Large intestine (tissue), 3 donors: Measurements from ENCODE around the gene PRH1. TPM values are rescaled to one million over a fixed set of nuclear protein-coding genes. Genes with fewer than 3 reads are reported as not detected.

Source experiments
- DNase-seq, 2 donors: peaks; one replicate each; pipeline versions ENCODE4 v3.0.0 to v3.0.0-alpha.2; 2013
- H3K27ac ChIP-seq: one replicate; pipeline ENCODE4 v1.5.1; 2013; ENCODE audit warnings: low read length
- H3K27me3 ChIP-seq: 2 replicates; pipeline ENCODE4 v1.6.1; 2013; ENCODE audit warnings: low read length; ENCODE audit not compliant: control insufficient read depth, insufficient read depth
- H3K36me3 ChIP-seq: 2 replicates; pipeline ENCODE4 v1.6.1; 2013; ENCODE audit warnings: low read length; ENCODE audit not compliant: control insufficient read depth, insufficient read depth
- H3K4me1 ChIP-seq: one replicate; pipeline ENCODE4 v1.6.1; 2013; ENCODE audit warnings: low read length; ENCODE audit not compliant: control insufficient read depth, insufficient read depth
- H3K4me3 ChIP-seq: one replicate; pipeline ENCODE4 v1.5.1; 2013; ENCODE audit warnings: low read length
- H3K9me3 ChIP-seq: one replicate; pipeline ENCODE4 v1.6.1; 2013; ENCODE audit warnings: mild to moderate bottlenecking, low read depth, low read length, moderate library complexity; ENCODE audit not compliant: control insufficient read depth
- WGBS: methylation state at CpG from one replicate; pipeline ENCODE4 v1.1.5; 2013; ENCODE audit warnings: low lambda C conversion rate; ENCODE audit not compliant: insufficient coverage; 5-methylcytosine and 5-hydroxymethylcytosine counted together
- polyA plus RNA-seq: library from polyadenylated mRNA; unstranded; fragments of 120-200 nt; gene quantifications from one replicate; pipeline ENCODE4 v1.2.1, GENCODE V29; 2013

Gene PRH1
- polyA plus RNA-seq, 1 donor: 7.3 TPM

DNA sequence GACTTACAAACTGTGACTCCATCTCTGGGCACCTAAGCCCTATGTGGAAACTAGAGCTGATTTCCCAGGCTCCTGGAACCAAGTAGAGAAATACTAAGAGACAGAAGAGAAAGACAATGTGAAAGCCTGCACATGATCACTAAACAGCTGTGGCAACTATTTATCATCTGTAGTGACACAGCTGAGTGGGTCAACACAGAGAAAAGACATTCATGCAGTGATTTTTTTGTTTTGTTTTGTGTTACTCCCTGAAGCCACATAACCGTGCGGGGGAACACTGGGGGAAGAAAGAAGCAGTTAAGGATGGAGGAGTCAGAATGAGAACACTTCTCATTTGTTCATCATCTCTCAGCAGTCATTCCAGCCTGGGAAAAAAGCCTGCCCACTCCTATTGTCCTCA, 36.3 kb downstream of the PRH1 start:
- H3K4me3 ChIP-seq: no peak overlapping the region
- H3K27me3 ChIP-seq: no peaks in the 10 kb centered on the region
- DNase-seq: no peak
- H3K36me3 ChIP-seq: peaks cover 4% of the 10 kb centered on the region
- WGBS: no CpG with 5 or more reads among the region's 2 CpGs
- H3K9me3 ChIP-seq: no peaks in the 10 kb centered on the region
- H3K4me1 ChIP-seq: no peaks in the 10 kb centered on the region
- H3K27ac ChIP-seq: no peak overlapping the region

- Histone ChIP-seq H3K4me3 (no peak overlapping the region), H3K4me1 (no peaks in the 10 kb centered on the region), H3K36me3 (peaks cover 5% of the 10 kb centered on the region), H3K9me3 (no peaks in the 10 kb centered on the region), H3K27me3 (no peaks in the 10 kb centered on the region), H3K27ac (no peak overlapping the region)
- no peak for DNase-seq
- WGBS: no CpG with 5 or more reads among the region's 2 CpGs
Measured at GRCh38 chr12:10842862-10843261, 41.2 kb downstream of the PRH1 start.

- Histone ChIP-seq H3K27me3 (no peaks in the 10 kb centered on the region), H3K9me3 (no peaks in the 10 kb centered on the region), H3K4me3 (no peak overlapping the region), H3K36me3 (peaks cover 3% of the 10 kb centered on the region), H3K4me1 (no peaks in the 10 kb centered on the region), H3K27ac (no peak overlapping the region)
- DNase-seq: no peak
- WGBS: 80% methylated on average over 1 of the region's 3 CpGs
Measured at GRCh38 chr12:10838461-10838860, 45.6 kb downstream of the PRH1 start.

Other genes with a start within 250 kb of the PRH1 start
- 0.94 TPM for gene STYK1, start 210.2 kb downstream of the PRH1 start, polyA plus RNA-seq
- 140 TPM for gene YBX3, start 160.9 kb downstream of the PRH1 start, polyA plus RNA-seq
- gene TAS2R7, start 81.6 kb downstream of the PRH1 start, polyA plus RNA-seq: not detected
- gene TAS2R8, start 77.0 kb downstream of the PRH1 start, polyA plus RNA-seq: not detected
- gene TAS2R9, start 74.1 kb downstream of the PRH1 start, polyA plus RNA-seq: not detected
- 1.2 TPM for gene TAS2R10, start 57.9 kb downstream of the PRH1 start, polyA plus RNA-seq
- 6.1 TPM for gene PRR4, start 34.8 kb downstream of the PRH1 start, polyA plus RNA-seq
- 0.03 TPM for gene TAS2R13, start 25.3 kb upstream of the PRH1 start, polyA plus RNA-seq
- gene PRH2, start 45.0 kb upstream of the PRH1 start, polyA plus RNA-seq: 0.55 TPM
- gene TAS2R14, start 55.0 kb upstream of the PRH1 start, polyA plus RNA-seq: 3.5 TPM
- 0.04 TPM for gene TAS2R50, start 102.7 kb upstream of the PRH1 start, polyA plus RNA-seq
- 2.5 TPM for gene TAS2R20, start 114.0 kb upstream of the PRH1 start, polyA plus RNA-seq
- 0.87 TPM for gene TAS2R19, start 138.4 kb upstream of the PRH1 start, polyA plus RNA-seq
- 0.82 TPM for gene TAS2R31, start 147.2 kb upstream of the PRH1 start, polyA plus RNA-seq
- 0.13 TPM for gene TAS2R46, start 178.0 kb upstream of the PRH1 start, polyA plus RNA-seq
- gene TAS2R43, start 208.1 kb upstream of the PRH1 start, polyA plus RNA-seq: 0.48 TPM